GF-D8 (cell line): ENCODE results near the gene CFAP299.
"Not testable (repeated sequence)": the region's sequence is repeated elsewhere in the genome, so short reads cannot be mapped to it uniquely, and the experiment has no call there.

Experiments
- DNase-seq: peaks from one replicate; lab custom pipeline; 2025; lab: John Stamatoyannopoulos, UW

The CFAP299 gene

GRCh38 chr4:80730158-80730557 lies 394.6 kb downstream of the CFAP299 start:
- no peak for DNase-seq

- no peak for DNase-seq
Observed at GRCh38 chr4:80731436-80731835, 395.9 kb downstream of the CFAP299 start.

GRCh38 chr4:80732010-80732409 lies 396.5 kb downstream of the CFAP299 start:
- no peak for DNase-seq

- no peak for DNase-seq
Observed at GRCh38 chr4:80740375-80740774, 404.8 kb downstream of the CFAP299 start.

GRCh38 chr4:80749558-80749957 lies 414.0 kb downstream of the CFAP299 start:
- DNase-seq = not testable (repeated sequence)

- no peak for DNase-seq
Observed at GRCh38 chr4:80751200-80751599, 415.7 kb downstream of the CFAP299 start.

- DNase-seq = no peak
Observed at GRCh38 chr4:80767944-80768343, 432.4 kb downstream of the CFAP299 start.

- DNase-seq = no peak
Observed at GRCh38 chr4:80776168-80776567, 440.6 kb downstream of the CFAP299 start.

- no peak for DNase-seq
Observed at GRCh38 chr4:80781431-80781830, 445.9 kb downstream of the CFAP299 start.

- no peak for DNase-seq
Observed at GRCh38 chr4:80787306-80787705, 451.8 kb downstream of the CFAP299 start.

GRCh38 chr4:80788798-80789197 lies 453.3 kb downstream of the CFAP299 start:
- no peak for DNase-seq

- no peak for DNase-seq
Observed at GRCh38 chr4:80790152-80790551, 454.6 kb downstream of the CFAP299 start.

GRCh38 chr4:80793660-80794059 lies 458.1 kb downstream of the CFAP299 start:
- DNase-seq = not testable (repeated sequence)

GRCh38 chr4:80798082-80798481 lies 462.6 kb downstream of the CFAP299 start:
- DNase-seq = no peak

- DNase-seq = not testable (repeated sequence)
Observed at GRCh38 chr4:80800719-80801118, 465.2 kb downstream of the CFAP299 start.

GRCh38 chr4:80803337-80803736 lies 467.8 kb downstream of the CFAP299 start:
- no peak for DNase-seq

- DNase-seq = no peak
Observed at GRCh38 chr4:80806472-80806871, 470.9 kb downstream of the CFAP299 start.

- DNase-seq = no peak
Observed at GRCh38 chr4:80809039-80809729, 473.7 kb downstream of the CFAP299 start.

- DNase-seq = no peak
Observed at GRCh38 chr4:80811406-80811805, 475.9 kb downstream of the CFAP299 start.

GRCh38 chr4:80812145-80812544 lies 476.6 kb downstream of the CFAP299 start:
- DNase-seq = no peak

GRCh38 chr4:80814266-80814665 lies 478.7 kb downstream of the CFAP299 start:
- DNase-seq = no peak

- DNase-seq = no peak
Observed at GRCh38 chr4:80831383-80832361, 496.1 kb downstream of the CFAP299 start.

- DNase-seq = no peak
Observed at GRCh38 chr4:80839281-80839680, 503.8 kb downstream of the CFAP299 start.
